Occipital lobe (tissue), 2 donors: ENCODE results near the gene PUS7. TPM values are rescaled to one million over a fixed set of nuclear protein-coding genes. Genes with fewer than 3 reads are reported as not detected.
"Not testable (repeated sequence)": the region's sequence is repeated elsewhere in the genome, so short reads cannot be mapped to it uniquely, and the experiment has no call there.

ENCODE experiments used
- DNase-seq: peaks from one replicate; lab custom pipeline; 2025; lab: John Stamatoyannopoulos, UW
- total RNA-seq: library from RNA; depleted of rRNA; stranded (reverse); fragments of >200 nt; gene quantifications from one replicate; pipeline ENCODE4 v1.2.3, GENCODE V29; 2014

The PUS7 gene
- total RNA-seq, 1 donor from 2014 or later, result 35.6 TPM

DNA sequence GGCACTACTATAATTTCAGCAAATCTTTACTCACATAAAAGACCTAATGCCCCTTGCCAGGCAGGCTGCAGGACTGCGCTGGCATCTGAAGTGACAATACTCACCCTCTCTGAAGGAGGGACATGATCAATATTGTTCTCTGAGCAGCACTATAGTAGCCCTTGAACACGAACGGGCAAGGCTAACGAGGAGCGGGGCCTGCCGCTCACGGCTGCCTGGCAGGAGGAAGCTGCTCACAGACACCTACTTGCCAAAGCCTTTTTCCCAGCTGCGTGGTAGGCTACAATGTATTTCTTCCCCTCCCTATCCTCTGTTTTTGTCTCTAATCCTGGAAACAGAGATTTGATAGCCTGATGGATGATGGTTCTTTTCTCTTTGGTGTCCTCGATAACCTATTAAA is 19.9 kb downstream of the PUS7 start:
- DNase-seq, result no peak

DNA sequence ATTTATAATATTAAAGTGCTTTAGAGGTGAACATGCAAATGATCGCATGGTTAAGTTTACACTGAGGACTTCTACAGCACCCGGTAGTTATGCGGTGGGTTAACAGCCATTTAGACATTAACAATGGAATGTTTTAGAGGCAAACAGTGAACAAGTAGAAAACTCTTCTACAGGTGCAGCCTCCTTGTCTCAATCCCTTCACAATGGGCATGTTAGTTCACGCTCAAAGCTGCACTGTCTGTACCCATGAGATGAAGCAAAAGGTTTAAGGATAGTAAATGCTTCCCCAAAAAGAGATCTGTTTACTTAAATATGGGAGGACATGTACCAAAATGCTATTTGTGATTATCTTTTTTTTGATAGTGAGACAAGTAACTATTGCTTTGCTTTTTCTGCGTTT is 25.1 kb downstream of the PUS7 start:
- DNase-seq, result no peak

DNA sequence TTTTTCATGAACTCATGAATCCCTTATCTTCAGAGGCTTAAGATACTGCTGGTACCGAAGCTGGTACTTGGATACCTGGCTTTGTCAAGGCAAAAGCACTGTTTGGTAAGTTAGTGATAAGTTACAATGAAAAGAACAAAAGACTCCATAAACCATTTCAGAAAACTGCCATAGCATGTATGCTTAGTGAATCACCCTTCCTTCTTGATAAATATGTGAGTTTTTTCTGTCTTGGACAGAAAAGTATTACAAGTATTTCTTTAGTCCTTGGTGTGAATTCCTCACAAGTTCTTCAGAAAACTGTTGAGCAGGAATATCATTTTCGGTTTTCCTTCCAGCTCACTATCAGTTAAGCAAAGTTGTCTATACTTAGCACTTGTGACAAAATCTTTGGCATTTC is 25.6 kb downstream of the PUS7 start:
- no peak for DNase-seq

DNA sequence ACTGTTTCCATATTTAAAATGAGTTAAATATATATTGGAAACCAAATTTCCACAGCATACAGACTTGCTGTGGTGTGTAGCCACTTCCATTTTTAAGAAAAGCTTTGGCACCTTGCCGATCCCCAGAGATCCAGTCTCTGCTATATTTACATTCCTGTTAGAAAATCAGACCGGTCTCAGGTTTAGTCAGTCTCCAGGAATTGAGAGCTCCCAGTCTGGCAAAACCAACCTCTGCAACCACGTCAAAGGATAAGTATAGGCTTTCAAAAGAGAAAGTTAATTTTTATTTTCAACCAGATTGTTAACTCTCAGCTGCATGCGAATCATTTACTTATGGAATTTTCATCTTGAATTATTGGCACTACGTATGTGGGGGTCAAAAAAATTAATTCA is 28.2 kb downstream of the PUS7 start:
- no peak for DNase-seq

DNA sequence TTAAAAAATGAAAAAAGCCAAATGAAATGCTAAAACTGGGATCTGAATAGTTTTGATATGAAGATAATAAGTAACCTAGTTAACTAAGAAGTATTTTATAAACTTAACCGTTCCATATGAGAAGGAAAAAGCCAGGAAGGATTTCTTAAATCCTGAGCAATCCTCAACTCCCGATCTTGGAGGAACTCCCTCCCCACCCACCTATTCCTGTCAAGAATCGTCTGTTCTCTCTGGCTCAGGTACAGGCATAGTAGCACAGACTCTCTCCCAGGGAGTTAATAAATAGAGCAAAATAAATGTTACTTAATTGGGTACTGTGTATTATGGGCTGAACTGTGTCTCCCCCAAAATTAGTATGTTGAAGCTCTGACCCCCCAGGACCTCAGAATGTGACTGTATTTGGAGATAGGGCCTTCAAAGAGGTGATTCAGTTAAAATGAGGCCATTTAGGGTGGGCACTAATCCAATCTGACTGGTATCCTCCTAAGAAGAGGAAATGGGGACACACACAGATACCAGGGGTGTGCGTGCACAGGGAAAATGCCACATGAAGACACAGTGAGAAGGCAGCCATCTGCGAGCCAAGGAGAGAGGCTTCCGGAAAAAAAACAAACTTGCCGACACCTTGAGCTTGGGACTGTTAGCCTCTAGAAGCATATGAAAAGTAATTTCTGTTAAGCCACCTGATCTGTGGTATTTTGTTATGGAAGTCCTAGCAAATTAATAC is 28.7 kb downstream of the PUS7 start:
- no peak for DNase-seq

GRCh38 chr7:105489409-105489808 is 32.7 kb downstream of the PUS7 start:
- no peak for DNase-seq

DNA sequence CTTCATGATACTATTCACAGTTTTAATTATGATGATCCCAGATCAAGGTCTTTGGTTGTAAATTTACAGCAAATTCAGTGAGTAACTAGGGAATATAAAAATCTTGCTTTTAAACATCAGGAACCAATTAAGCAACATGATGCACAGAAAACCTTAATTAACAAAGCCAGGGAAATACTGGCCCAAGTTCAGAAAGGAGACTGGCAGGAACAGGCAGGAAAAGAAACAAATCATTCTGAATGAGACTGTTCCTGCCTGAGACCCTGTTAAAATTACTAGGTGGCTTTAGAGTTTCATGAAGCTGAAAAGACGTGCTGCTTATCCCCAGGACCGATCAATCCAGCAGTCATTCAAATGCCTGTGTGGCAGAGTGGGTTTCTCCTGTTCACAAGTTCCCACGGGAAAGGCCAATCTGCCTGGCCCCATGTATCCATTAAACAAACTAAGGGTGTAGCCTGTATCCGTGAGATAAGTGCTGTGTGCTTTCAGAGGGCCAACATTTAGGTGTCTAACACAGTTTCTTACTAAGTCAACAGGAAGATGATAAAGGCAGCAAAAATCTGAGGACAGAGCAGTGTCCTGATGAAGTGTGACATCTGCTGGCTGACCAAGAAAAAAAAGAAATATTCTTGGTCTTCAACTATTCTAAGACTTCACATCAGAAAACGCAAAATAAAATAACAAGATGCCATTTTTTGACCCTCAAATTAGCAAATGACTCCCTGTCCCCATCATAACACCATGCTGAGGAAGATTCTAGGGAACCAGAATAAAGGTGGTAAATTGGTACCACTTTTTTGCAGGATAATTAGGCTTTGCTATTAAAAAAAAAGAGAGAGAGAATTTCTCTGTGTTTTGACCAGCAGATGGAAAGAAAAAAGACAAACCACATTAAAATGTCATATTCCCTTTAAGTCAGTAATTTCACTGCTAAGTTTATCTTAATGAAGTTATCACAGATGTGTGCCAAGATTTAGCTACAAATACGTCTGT is 34.2 kb downstream of the PUS7 start:
- DNase-seq, result no peak

- DNase-seq, result no peak
Measured at GRCh38 chr7:105480931-105481330, 41.1 kb downstream of the PUS7 start.

GRCh38 chr7:105478606-105479005 is 43.5 kb downstream of the PUS7 start:
- DNase-seq, result no peak

- no peak for DNase-seq
Measured at GRCh38 chr7:105477908-105478307, 44.2 kb downstream of the PUS7 start.

DNA sequence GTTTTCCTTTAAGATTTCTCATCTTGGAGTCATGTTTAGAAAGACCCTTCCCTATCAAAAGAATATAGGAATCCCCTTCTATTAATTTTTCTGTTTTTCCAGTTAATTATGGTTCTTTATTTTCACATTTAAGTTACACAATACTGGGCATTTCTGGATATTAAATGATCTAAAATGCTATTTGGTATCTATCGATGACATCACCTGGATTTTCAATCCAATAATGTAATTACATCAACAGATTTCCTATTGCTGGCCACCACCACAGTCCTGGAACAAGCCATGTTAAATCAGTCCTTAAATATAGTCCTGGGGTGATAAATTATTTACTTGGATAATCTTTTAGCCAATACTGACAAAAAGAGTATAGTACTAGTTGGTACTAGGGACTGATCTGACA is 48.0 kb downstream of the PUS7 start:
- no peak for DNase-seq

- DNase-seq, result no peak
Measured at GRCh38 chr7:105473163-105473562, 48.9 kb downstream of the PUS7 start.

- no peak for DNase-seq
Measured at GRCh38 chr7:105470846-105471245, 51.2 kb downstream of the PUS7 start.

- DNase-seq, result no peak
Measured at GRCh38 chr7:105470090-105470489, 52.0 kb downstream of the PUS7 start.

DNA sequence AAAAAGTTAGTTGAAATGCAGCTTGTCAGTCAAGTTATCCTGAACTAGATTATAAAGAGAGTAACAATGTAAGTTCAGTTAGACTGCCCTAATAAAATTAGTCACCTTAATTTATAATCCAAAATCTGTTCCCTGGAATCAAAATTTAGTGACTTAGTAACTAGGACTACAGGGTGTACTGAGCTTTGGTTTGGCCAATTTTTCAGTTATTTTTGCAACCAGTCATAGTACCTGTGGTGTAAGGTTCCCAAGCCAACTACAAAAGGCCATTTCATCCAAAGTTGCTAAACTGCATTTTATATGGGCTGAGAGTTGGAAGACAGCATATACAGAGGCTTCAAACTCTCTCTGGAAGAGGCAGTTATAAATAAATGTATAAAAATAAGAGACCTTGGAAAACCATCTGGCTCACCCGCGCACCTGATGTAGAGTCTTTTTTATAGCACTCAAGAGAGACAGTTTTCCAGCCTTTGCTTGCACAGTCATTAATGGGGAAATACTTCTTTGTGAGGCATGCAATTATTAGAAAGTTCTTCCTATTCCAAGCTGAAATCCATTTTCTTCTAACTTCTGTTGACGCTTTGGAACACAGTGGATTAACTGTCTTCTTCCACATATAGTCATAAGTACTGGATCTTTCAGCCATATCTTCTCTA is 59.2 kb downstream of the PUS7 start:
- no peak for DNase-seq

- DNase-seq, result no peak
Measured at GRCh38 chr7:105461518-105461917, 60.6 kb downstream of the PUS7 start.

DNA sequence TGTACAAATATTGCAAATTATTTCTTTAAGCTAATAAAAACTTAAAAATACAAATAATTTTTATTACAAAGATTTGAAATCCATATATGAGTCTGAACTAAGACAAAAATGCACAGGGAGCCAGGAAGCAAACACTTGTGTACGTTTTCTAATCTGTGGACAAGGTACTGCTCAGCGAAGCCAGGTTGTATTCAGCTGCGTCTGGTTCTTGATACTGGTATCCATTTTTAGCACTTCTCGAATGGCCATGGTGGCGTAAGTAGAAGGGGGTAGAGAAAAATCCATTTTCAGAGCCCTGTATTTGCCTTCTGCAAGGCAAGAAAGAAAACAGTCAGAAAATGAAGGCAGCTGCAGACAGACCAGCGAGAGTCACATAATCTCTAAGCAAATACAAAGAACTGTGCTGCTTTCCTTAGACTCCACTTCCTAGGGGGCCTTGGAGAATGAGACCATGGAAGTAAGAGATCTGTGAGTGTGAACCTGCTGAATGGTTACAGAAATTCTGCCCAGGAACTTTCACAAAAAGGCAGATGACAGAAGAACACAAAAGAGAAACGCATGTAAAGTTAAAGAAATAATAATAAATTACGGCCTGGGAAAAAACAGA is 64.3 kb downstream of the PUS7 start:
- DNase-seq, result no peak

DNA sequence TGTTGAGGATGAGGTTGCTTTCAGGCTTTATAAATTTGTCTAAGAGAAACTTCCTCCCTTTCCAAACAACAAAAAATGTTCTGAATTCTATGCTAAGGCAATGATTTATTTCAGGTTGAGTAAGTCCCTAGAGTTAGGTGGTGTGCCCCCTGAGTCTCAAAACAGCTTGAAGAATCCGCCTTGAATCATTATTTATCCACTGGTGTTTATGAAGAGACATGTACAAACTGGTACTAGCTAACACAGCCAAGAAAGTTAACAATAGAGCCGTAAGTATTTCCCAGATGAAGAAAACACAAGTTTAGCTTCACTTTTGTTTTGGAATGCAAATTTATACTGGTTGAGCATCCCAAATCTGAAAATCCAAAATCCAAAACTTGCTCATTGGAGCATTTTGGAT is 67.2 kb downstream of the PUS7 start:
- no peak for DNase-seq

DNA sequence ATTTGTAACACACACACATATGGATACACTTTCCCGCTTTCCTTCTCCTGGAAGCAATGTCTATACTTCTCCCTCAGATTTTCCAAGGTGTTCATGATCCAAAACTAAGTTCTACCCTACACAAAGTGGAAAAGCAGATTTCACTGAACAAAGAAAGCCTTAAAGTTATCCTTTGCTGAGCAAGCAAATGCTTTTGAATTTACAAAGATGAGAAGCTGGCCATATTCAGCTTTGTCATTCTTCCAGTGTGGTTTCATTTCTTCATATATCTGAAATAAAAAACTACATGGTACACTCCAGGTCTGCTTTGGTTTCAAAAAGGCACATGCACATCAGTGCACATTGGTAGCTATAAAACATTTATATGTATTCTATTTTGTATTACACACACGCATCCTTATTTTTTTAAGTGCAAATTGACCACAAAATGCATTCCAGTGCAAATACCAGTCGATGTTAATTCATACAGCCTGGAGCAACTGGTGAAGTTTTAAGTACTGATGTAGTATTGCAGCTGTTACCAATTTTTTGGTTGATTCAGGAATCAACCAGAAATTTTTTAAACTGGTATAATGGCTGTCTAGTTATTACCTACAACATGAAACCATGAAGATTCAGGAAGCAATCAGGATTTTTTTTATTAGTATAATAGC is 67.8 kb downstream of the PUS7 start:
- DNase-seq, result no peak

GRCh38 chr7:105452085-105452484 is 70.0 kb downstream of the PUS7 start:
- DNase-seq, result no peak

GRCh38 chr7:105450870-105451269 is 71.2 kb downstream of the PUS7 start:
- not testable (repeated sequence) for DNase-seq
